BLaER1 treated with 17β-estradiol and CSF1 and Interleukin-3, amounts not matched to agents 10 nM and 100 nM (cell line): ENCODE results near the gene CCN6.

Experiments used
- H3K27ac ChIP-seq, 11 experiments: shearing (Covaris generic); formaldehyde crosslinking; 2 replicates each; pipeline ENCODE4 v1.8.1; 2022
- H3K27me3 ChIP-seq, 11 experiments: shearing (Covaris generic); formaldehyde crosslinking; 2 replicates each; pipeline ENCODE4 v1.8.1; 2022
- H3K36me3 ChIP-seq, 11 experiments: shearing (Covaris generic); formaldehyde crosslinking; 2 replicates each; pipeline ENCODE4 v1.8.1; 2022
- H3K4me1 ChIP-seq, 10 experiments: shearing (Covaris generic); formaldehyde crosslinking; 2 replicates each; pipeline ENCODE4 v1.8.1; 2022
- H3K4me2 ChIP-seq, 11 experiments: shearing (Covaris generic); formaldehyde crosslinking; 2 replicates each; pipeline ENCODE4 v1.8.1; 2022
- H3K4me3 ChIP-seq, 10 experiments: shearing (Covaris generic); formaldehyde crosslinking; 2 replicates each; pipeline ENCODE4 v1.8.1; 2022
- H3K9ac ChIP-seq, 11 experiments: shearing (Covaris generic); formaldehyde crosslinking; 2 replicates each; pipeline ENCODE4 v1.8.1; 2022
- H3K9me3 ChIP-seq, 11 experiments: shearing (Covaris generic); formaldehyde crosslinking; replicated peaks in 1 of 11; 2 replicates each; pipeline ENCODE4 v1.8.1; 2022
- H4K20me1 ChIP-seq, 11 experiments: shearing (Covaris generic); formaldehyde crosslinking; 2 replicates each; pipeline ENCODE4 v1.8.1; 2022
- Cebpa-rat ChIP-seq, 11 experiments: shearing (Covaris generic); IDR thresholded peaks; 2 replicates each; pipeline ENCODE4 v1.8.1; 2022

Gene CCN6

GRCh38 chr6:112015725-112016124, 38.2 kb upstream of the CCN6 start:
- no peak overlapping the region; a peak in 1 of 22 replicates for H3K4me2 ChIP-seq
- H3K27me3 ChIP-seq, result no peaks in the 10 kb centered on the region
- H3K9me3 ChIP-seq, result no peaks in the 10 kb centered on the region
- no peaks in the 10 kb centered on the region for H3K36me3 ChIP-seq
- H3K9ac ChIP-seq, result no peak overlapping the region
- no peak overlapping the region for H3K27ac ChIP-seq
- H4K20me1 ChIP-seq, result no peaks in the 10 kb centered on the region
- no peak for TF ChIP-seq Cebpa-rat (IDR thresholded peaks at IDR 0.05)
- no peak overlapping the region for H3K4me3 ChIP-seq
- peaks cover 0 to 11% (median 0%) of the 10 kb centered on the region in 10 experiments; a peak in 8 of 20 replicates for H3K4me1 ChIP-seq

- no peaks in the 10 kb centered on the region for H3K27me3 ChIP-seq
- peaks cover 0 to 11% (median 0%) of the 10 kb centered on the region in 10 experiments; a peak in 8 of 20 replicates for H3K4me1 ChIP-seq
- H3K4me2 ChIP-seq, result peak overlapping the region in 1 of 11 experiments; percentile 2; a peak in 1 of 22 replicates
- H3K27ac ChIP-seq, result no peak overlapping the region
- H3K9ac ChIP-seq, result no peak overlapping the region
- H3K4me3 ChIP-seq, result no peak overlapping the region
- no peaks in the 10 kb centered on the region for H4K20me1 ChIP-seq
- TF ChIP-seq Cebpa-rat (IDR thresholded peaks at IDR 0.05), result no peak
- H3K9me3 ChIP-seq, result no peaks in the 10 kb centered on the region
- no peaks in the 10 kb centered on the region for H3K36me3 ChIP-seq
These were observed 37.6 kb upstream of the CCN6 start for GRCh38 chr6:112016320-112016719.

GRCh38 chr6:112017169-112017568, 36.7 kb upstream of the CCN6 start:
- Histone ChIP-seq H3K27me3 (no peaks in the 10 kb centered on the region), H4K20me1 (no peaks in the 10 kb centered on the region), H3K4me3 (no peak overlapping the region), H3K27ac (no peak overlapping the region), H3K9ac (no peak overlapping the region), H3K4me2 (no peak overlapping the region), H3K9me3 (no peaks in the 10 kb centered on the region), H3K4me1 (peaks cover 0 to 11% (median 0%) of the 10 kb centered on the region in 10 experiments; a peak in 8 of 20 replicates), H3K36me3 (no peaks in the 10 kb centered on the region)
- TF ChIP-seq Cebpa-rat (IDR thresholded peaks at IDR 0.05), result no peak

- H3K9ac ChIP-seq, result no peak overlapping the region
- no peaks in the 10 kb centered on the region for H3K36me3 ChIP-seq
- H3K27ac ChIP-seq, result no peak overlapping the region
- H4K20me1 ChIP-seq, result no peaks in the 10 kb centered on the region
- no peaks in the 10 kb centered on the region for H3K9me3 ChIP-seq
- H3K4me2 ChIP-seq, result no peak overlapping the region
- peaks cover 0 to 11% (median 0%) of the 10 kb centered on the region in 10 experiments; a peak in 8 of 20 replicates for H3K4me1 ChIP-seq
- no peak for TF ChIP-seq Cebpa-rat (IDR thresholded peaks at IDR 0.05)
- no peak overlapping the region for H3K4me3 ChIP-seq
- no peaks in the 10 kb centered on the region for H3K27me3 ChIP-seq
These were observed 36.0 kb upstream of the CCN6 start for GRCh38 chr6:112017760-112018537.

DNA sequence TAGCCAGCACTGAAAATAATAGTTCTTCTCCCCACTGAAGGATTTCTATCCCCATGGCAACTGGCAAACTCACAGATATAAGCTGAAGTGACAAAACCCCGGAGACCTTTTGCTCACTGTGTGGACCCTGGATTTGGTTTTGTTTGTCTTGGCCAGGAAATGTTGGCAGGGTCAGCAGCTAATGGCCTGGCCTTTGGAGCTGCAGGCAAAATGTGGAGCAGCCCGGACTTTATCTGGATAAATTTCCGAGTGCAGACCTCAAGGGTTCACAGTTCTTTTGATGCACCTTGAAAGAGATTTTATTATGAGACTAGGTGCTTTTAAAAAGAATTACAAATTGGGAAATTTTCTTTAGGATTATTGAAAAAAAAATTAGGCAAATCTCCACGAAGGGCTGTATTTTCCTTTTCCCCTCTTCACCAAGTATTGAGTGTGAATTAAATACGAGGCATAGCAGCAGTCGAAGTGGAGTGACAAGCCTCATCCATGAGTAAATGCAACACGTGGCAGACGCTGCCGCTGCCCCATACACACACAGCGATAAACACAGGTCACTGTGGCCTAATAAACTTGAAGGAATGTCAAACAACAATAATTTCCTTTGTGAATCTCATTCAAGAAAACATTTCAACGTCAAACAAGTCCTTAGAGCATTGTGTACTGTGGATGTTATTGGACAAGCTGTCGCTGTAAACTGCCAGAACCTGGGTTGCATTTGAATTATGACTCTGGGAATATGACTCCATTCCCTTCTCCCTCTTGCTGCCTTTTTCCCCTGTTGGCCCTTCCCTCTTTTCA, 35.1 kb upstream of the CCN6 start:
- TF ChIP-seq Cebpa-rat (IDR thresholded peaks at IDR 0.05), result no peak
- Histone ChIP-seq H3K4me3 (no peak overlapping the region), H3K27ac (no peak overlapping the region), H3K27me3 (no peaks in the 10 kb centered on the region), H3K9ac (no peak overlapping the region), H3K36me3 (no peaks in the 10 kb centered on the region), H4K20me1 (no peaks in the 10 kb centered on the region), H3K4me1 (peaks cover 0 to 11% (median 0%) of the 10 kb centered on the region in 10 experiments; a peak in 8 of 20 replicates), H3K4me2 (no peak overlapping the region), H3K9me3 (peaks cover 0 to 4% (median 3%) of the 10 kb centered on the region in 11 experiments; a peak in 12 of 22 replicates)

DNA sequence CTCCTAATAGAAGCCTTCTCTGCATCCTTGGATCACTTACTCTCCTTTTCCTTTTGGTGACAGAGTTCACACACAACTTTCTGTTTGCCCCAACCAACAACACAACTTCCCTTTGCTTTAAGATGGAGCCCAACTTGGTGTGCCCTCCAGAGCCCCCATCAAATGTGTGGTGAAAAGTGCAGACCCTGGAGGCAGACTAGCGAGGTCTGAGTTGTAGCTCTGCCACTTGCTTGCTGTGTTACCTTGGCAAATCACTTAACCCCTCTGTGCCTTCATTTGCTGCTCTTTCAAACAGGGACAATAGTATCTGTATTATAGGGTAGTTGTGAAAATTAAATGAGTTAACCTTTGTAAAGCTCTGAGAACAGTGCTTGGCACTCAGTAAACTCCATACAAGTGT, 34.3 kb upstream of the CCN6 start:
- Histone ChIP-seq H4K20me1 (no peaks in the 10 kb centered on the region), H3K27ac (no peak overlapping the region), H3K27me3 (no peaks in the 10 kb centered on the region), H3K4me2 (no peak overlapping the region), H3K4me1 (peaks cover 0 to 8% (median 0%) of the 10 kb centered on the region in 10 experiments; a peak in 8 of 20 replicates), H3K36me3 (no peaks in the 10 kb centered on the region), H3K4me3 (no peak overlapping the region), H3K9me3 (peaks cover 0 to 12% (median 7%) of the 10 kb centered on the region in 11 experiments; a peak in 12 of 22 replicates), H3K9ac (no peak overlapping the region)
- TF ChIP-seq Cebpa-rat (IDR thresholded peaks at IDR 0.05), result no peak

- H3K27me3 ChIP-seq, result no peaks in the 10 kb centered on the region
- H3K9me3 ChIP-seq, result peaks cover 0 to 24% (median 12%) of the 10 kb centered on the region in 11 experiments; a peak in 13 of 22 replicates
- no peak for TF ChIP-seq Cebpa-rat (IDR thresholded peaks at IDR 0.05)
- H3K36me3 ChIP-seq, result no peaks in the 10 kb centered on the region
- no peak overlapping the region for H3K4me3 ChIP-seq
- H3K4me1 ChIP-seq, result no peaks in the 10 kb centered on the region
- H3K27ac ChIP-seq, result no peak overlapping the region
- H3K4me2 ChIP-seq, result no peak overlapping the region
- H3K9ac ChIP-seq, result no peak overlapping the region
- no peaks in the 10 kb centered on the region for H4K20me1 ChIP-seq
These were observed 32.1 kb upstream of the CCN6 start for GRCh38 chr6:112021691-112022310.

GRCh38 chr6:112022749-112023148, 31.2 kb upstream of the CCN6 start:
- Histone ChIP-seq H3K27me3 (no peaks in the 10 kb centered on the region), H3K27ac (no peak overlapping the region)

GRCh38 chr6:112024464-112024863, 29.4 kb upstream of the CCN6 start:
- no peaks in the 10 kb centered on the region for H3K36me3 ChIP-seq

More at GRCh38 chr6:112022749-112023148, 31.2 kb upstream of the CCN6 start:
- Histone ChIP-seq H3K9me3 (peaks cover 0 to 26% (median 12%) of the 10 kb centered on the region in 11 experiments; a peak in 13 of 22 replicates), H4K20me1 (no peaks in the 10 kb centered on the region), H3K4me2 (no peak overlapping the region), H3K4me1 (peaks cover 1 to 7% (median 6%) of the 10 kb centered on the region in 10 experiments; a peak in 19 of 20 replicates), H3K36me3 (no peaks in the 10 kb centered on the region), H3K4me3 (no peak overlapping the region), H3K9ac (no peak overlapping the region)
- no peak for TF ChIP-seq Cebpa-rat (IDR thresholded peaks at IDR 0.05)

More at GRCh38 chr6:112024464-112024863, 29.4 kb upstream of the CCN6 start:
- H3K4me3 ChIP-seq, result no peak overlapping the region
- no peaks in the 10 kb centered on the region for H4K20me1 ChIP-seq
- no peak overlapping the region for H3K9ac ChIP-seq
- no peaks in the 10 kb centered on the region for H3K27me3 ChIP-seq
- H3K9me3 ChIP-seq, result peaks cover 0 to 26% (median 12%) of the 10 kb centered on the region in 11 experiments; a peak in 13 of 22 replicates
- H3K4me1 ChIP-seq, result peaks cover 10 to 20% (median 17%) of the 10 kb centered on the region in 10 experiments
- no peak for TF ChIP-seq Cebpa-rat (IDR thresholded peaks at IDR 0.05)
- H3K4me2 ChIP-seq, result no peak overlapping the region
- no peak overlapping the region for H3K27ac ChIP-seq
